Lung (tissue), 12 donors: Measurements from ENCODE around the gene CAD. TPM values are rescaled to one million over a fixed set of nuclear protein-coding genes. Genes with fewer than 3 reads are reported as not detected.

Source experiments
- ATAC-seq: fragments of 200-7000 bp; cut with Tn5 transposase; one replicate; pipeline ENCODE4 v1.9.1; 2020; ENCODE audit warnings: moderate number of reproducible peaks; ENCODE audit not compliant: insufficient read depth, low FRiP score
- DNase-seq, 3 donors: peaks; one replicate each; pipeline ENCODE4 v3.0.0-alpha.2; 2013 to 2017
- H3K27ac ChIP-seq, 2 donors: one replicate each; pipeline ENCODE4 v1.5.1; 2013; ENCODE audit warnings: mild to moderate bottlenecking in 2 of 2, moderate library complexity in 2 of 2, control low read depth in 1 of 2, inconsistent platforms in 1 of 2, low read depth in 1 of 2, low read length in 1 of 2
- H3K27me3 ChIP-seq, 3 donors: one replicate each; pipeline ENCODE4 v1.5.1; 2013; ENCODE audit warnings: low read length in 2 of 3; ENCODE audit not compliant: control insufficient read depth in 3 of 3, insufficient read depth in 3 of 3
- H3K36me3 ChIP-seq, 4 donors: one replicate each; pipeline ENCODE4 v1.5.1; 2013; ENCODE audit warnings: low read length in 4 of 4, mild to moderate bottlenecking in 1 of 4, moderate library complexity in 1 of 4; ENCODE audit not compliant: control insufficient read depth in 4 of 4, insufficient read depth in 4 of 4
- H3K4me1 ChIP-seq, 5 donors: one replicate each; pipeline ENCODE4 v1.5.1; 2013; ENCODE audit warnings: low read length in 5 of 5, mild to moderate bottlenecking in 2 of 5, moderate library complexity in 1 of 5; ENCODE audit not compliant: control insufficient read depth in 5 of 5, insufficient read depth in 5 of 5
- H3K4me3 ChIP-seq: one replicate; pipeline ENCODE4 v1.5.1; 2013; ENCODE audit warnings: mild to moderate bottlenecking, control low read depth, moderate library complexity
- H3K9ac ChIP-seq, 2 donors: one replicate each; pipeline ENCODE4 v1.5.1; 2013; ENCODE audit warnings: low read length in 2 of 2, control low read depth in 1 of 2; ENCODE audit not compliant: insufficient read depth in 1 of 2
- H3K9me3 ChIP-seq, 4 donors: one replicate each; pipeline ENCODE4 v1.5.1; 2013; ENCODE audit warnings: low read length in 3 of 4, mild to moderate bottlenecking in 1 of 4, moderate library complexity in 1 of 4; ENCODE audit not compliant: control insufficient read depth in 4 of 4, insufficient read depth in 3 of 4
- WGBS, 2 donors: extraction: QIAGEN DNeasy Blood & Tissue Kit; methylation state at CpG; one replicate each; pipeline ENCODE4 v1.1.7; 2013; 5-methylcytosine and 5-hydroxymethylcytosine counted together
- polyA plus RNA-seq, 2 donors: library from polyadenylated mRNA; stranded (reverse); fragments of 200-250 nt; gene quantifications; one replicate each; pipeline ENCODE4 v1.2.1, GENCODE V29; 2013
- total RNA-seq, 2 donors: library from RNA; depleted of rRNA in 1 of 2; stranded (reverse); fragments of >200 nt in 1 of 2; gene quantifications; one replicate each; pipeline ENCODE4 v1.2.1, GENCODE V29; 2014 to 2021
- TF ChIP-seq, protein P1 (sequence below): IDR thresholded peaks from 2 replicates; pipeline ENCODE4 v1.5.1; 2012; ENCODE audit warnings: mild to moderate bottlenecking; ENCODE audit errors: control extremely low read depth, extremely low read depth
- donor health status: control.
- donor health status: control.
- donor health status: Bipolar disorder and iron deficiency.
- donor health status: healthy.
- donor health status: DM: yes; HTN: yes; CAD: no.

The CAD gene
- total and polyA plus RNA-seq, 4 donors, result 10.9 to 42.0 (median 18.9) TPM

DNA sequence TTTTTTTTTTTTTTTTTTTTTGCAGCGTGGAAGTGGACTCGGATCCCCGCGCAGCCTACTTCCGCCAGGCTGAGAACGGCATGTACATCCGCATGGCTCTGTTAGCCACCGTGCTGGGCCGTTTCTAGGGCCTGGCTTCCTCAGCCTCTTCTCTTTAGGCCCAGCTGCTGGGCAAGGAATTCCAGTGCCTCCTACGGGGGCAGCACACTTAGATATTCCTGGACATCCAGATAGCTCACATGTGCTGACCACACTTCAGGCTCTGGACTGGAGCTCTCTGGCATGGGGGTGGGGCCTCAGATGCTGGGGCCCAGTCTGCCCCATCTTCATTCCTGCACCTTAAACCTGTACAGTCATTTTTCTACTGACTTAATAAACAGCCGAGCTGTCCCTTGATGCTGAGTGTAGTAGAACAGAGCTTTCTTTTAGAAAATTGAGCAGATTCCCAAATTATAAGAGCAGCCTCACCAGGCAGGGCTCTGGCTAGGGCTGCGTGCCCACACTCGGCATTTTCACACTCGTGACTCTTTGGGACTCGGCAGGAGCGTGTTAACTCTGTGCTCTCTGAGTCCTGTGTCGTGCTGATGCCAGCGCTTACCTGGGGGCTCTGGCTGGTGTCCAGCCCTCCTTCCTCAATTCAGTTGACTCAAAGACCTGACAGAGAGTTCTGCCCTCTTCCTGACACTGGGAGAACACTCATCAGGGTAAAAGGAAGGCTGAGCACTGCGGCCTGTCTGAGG is 26.4 kb downstream of the CAD start:
- Histone ChIP-seq H3K4me1 (no peaks in the 10 kb centered on the region), H3K27me3 (no peaks in the 10 kb centered on the region), H3K9me3 (no peaks in the 10 kb centered on the region), H3K9ac (no peak overlapping the region), H3K4me3 (no peak overlapping the region), H3K36me3 (peaks cover 4 to 52% (median 25%) of the 10 kb centered on the region in 4 donors), H3K27ac (no peak overlapping the region)
- WGBS, 2 donors, result 87 to 90% methylated on average over 18 to 19 of the region's 19 CpGs
- ATAC-seq (no peak), DNase-seq (no peak)
- TF ChIP-seq, protein P1, sequence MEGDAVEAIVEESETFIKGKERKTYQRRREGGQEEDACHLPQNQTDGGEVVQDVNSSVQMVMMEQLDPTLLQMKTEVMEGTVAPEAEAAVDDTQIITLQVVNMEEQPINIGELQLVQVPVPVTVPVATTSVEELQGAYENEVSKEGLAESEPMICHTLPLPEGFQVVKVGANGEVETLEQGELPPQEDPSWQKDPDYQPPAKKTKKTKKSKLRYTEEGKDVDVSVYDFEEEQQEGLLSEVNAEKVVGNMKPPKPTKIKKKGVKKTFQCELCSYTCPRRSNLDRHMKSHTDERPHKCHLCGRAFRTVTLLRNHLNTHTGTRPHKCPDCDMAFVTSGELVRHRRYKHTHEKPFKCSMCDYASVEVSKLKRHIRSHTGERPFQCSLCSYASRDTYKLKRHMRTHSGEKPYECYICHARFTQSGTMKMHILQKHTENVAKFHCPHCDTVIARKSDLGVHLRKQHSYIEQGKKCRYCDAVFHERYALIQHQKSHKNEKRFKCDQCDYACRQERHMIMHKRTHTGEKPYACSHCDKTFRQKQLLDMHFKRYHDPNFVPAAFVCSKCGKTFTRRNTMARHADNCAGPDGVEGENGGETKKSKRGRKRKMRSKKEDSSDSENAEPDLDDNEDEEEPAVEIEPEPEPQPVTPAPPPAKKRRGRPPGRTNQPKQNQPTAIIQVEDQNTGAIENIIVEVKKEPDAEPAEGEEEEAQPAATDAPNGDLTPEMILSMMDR, result no peak

GRCh38 chr2:27245116-27245515 is 27.9 kb downstream of the CAD start:
- DNase-seq (no peak), ATAC-seq (no peak)
- Histone ChIP-seq H3K9ac (no peak overlapping the region), H3K36me3 (peaks cover 3 to 40% (median 17%) of the 10 kb centered on the region in 4 donors), H3K4me3 (no peak overlapping the region), H3K27me3 (no peaks in the 10 kb centered on the region), H3K9me3 (no peaks in the 10 kb centered on the region), H3K27ac (no peak overlapping the region), H3K4me1 (no peaks in the 10 kb centered on the region)
- TF ChIP-seq, protein P1, result no peak
- 77 to 81% methylated on average over 10 of the region's 10 CpGs for WGBS, 2 donors

- Histone ChIP-seq H3K9me3 (no peaks in the 10 kb centered on the region), H3K27me3 (no peaks in the 10 kb centered on the region), H3K4me3 (no peak overlapping the region), H3K27ac (no peak overlapping the region), H3K36me3 (peaks cover 0 to 35% (median 15%) of the 10 kb centered on the region in 4 donors), H3K9ac (no peak overlapping the region), H3K4me1 (no peaks in the 10 kb centered on the region)
- ATAC-seq (no peak), DNase-seq (no peak)
- TF ChIP-seq, protein P1, result no peak
- WGBS, 2 donors, result 89 to 91% methylated on average over 4 of the region's 4 CpGs
Measured at GRCh38 chr2:27245626-27246025, 28.5 kb downstream of the CAD start.

DNA sequence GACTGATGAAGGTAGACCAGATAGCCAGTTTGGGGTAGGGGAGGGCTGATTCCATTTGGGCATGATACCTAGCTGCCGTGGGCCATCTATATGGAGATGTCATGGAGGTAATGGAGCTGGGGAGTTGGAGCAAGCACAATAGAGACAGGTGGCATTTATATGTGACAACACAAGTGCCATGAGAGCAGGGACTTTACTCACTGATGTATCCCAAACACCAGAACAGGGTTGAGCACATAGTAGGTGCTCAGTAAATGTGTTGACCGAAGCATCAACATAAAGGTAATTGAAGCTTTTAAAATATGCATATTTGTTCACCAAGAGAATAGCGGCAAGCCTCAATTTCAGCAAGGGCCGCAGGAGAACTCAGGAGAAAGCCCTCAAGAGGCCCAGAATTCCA is 30.7 kb downstream of the CAD start:
- 74 to 79% methylated on average over 4 of the region's 4 CpGs for WGBS, 2 donors
- no peak overlapping the region for H3K27ac ChIP-seq
- H3K9me3 ChIP-seq, result no peaks in the 10 kb centered on the region
- no peaks in the 10 kb centered on the region for H3K4me1 ChIP-seq
- no peak overlapping the region for H3K9ac ChIP-seq
- peaks cover 0 to 5% (median 0%) of the 10 kb centered on the region in 3 donors for H3K27me3 ChIP-seq
- ATAC-seq (no peak), DNase-seq (no peak)
- TF ChIP-seq, protein P1, result no peak
- H3K4me3 ChIP-seq, result no peak overlapping the region
- peaks cover 0 to 12% (median 8%) of the 10 kb centered on the region in 4 donors for H3K36me3 ChIP-seq
